ENCODE measurements around the gene CCDC177.

The CCDC177 gene

DNA sequence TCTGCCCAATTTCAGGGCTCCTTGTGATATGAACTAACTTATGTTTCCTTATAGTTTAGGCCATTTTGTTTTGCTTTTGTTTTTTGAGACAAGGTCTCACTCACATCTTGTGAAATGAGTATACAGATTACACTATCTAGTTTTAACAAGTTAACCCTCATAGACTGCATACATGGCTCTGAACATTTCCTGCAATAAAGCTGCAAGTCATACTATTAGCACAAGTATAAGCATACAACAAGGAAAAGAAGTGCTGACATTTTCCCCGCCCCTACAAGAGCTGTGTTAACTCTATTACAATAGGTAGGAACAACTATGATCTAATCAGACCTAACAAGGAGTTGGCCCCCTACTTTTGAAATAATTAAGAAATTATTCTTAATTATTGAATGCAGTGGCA is 35.9 kb downstream of the CCDC177 start:
- no peak for TF ChIP-seq CTCF (IDR thresholded peaks at IDR 0.05; ENCODE audit: low read depth, low read length)
- no peak overlapping the region for H3K4me3 ChIP-seq (ENCODE audit: low read depth, low read length)

- no peak for TF ChIP-seq CTCF (IDR thresholded peaks at IDR 0.05; ENCODE audit: low read depth, low read length)
- no peak overlapping the region for H3K4me3 ChIP-seq (ENCODE audit: low read depth, low read length)
Measured at GRCh38 chr14:69537900-69538299, 36.8 kb downstream of the CCDC177 start.

GRCh38 chr14:69536971-69537370 is 37.7 kb downstream of the CCDC177 start:
- no peak for TF ChIP-seq CTCF (IDR thresholded peaks at IDR 0.05; ENCODE audit: low read depth, low read length)
- H3K4me3 ChIP-seq (ENCODE audit: low read depth, low read length), result no peak overlapping the region

GRCh38 chr14:69535230-69535848 is 39.3 kb downstream of the CCDC177 start:
- TF ChIP-seq CTCF (IDR thresholded peaks at IDR 0.05; ENCODE audit: low read depth, low read length), result peak; percentile 66

GRCh38 chr14:69532561-69533340 is 41.9 kb downstream of the CCDC177 start:
- no peak for TF ChIP-seq CTCF (IDR thresholded peaks at IDR 0.05; ENCODE audit: low read depth, low read length)
- no peak overlapping the region for H3K4me3 ChIP-seq (ENCODE audit: low read depth, low read length)

More at GRCh38 chr14:69535230-69535848, 39.3 kb downstream of the CCDC177 start:
- H3K4me3 ChIP-seq (ENCODE audit: low read depth, low read length), result no peak overlapping the region

GRCh38 chr14:69531135-69531534 is 43.5 kb downstream of the CCDC177 start:
- TF ChIP-seq CTCF (IDR thresholded peaks at IDR 0.05; ENCODE audit: low read depth, low read length), result no peak
- no peak overlapping the region for H3K4me3 ChIP-seq (ENCODE audit: low read depth, low read length)

DNA sequence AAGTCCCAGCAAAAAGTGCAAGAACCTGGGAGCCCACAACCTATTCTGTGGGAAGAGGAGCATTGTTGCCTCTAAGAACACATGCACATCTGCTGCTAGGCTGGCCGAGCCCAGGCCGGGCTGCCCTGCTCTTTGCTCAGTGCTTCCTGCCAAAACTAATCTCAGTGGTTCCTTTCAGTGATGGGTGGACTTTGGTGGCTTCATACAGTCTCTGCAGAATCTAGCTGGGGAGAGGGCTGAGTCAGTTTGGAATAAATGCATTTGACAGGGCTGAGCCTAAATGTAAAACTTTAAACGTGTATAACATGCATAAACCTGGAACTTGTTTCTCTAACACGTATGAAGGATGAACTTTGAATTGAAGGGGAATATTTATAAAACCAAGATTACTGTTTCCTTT is 44.6 kb downstream of the CCDC177 start:
- TF ChIP-seq CTCF (IDR thresholded peaks at IDR 0.05; ENCODE audit: low read depth, low read length), result no peak
- H3K4me3 ChIP-seq (ENCODE audit: low read depth, low read length), result no peak overlapping the region
